HG02943 (cell line): ENCODE results near the gene CHD6.

Experiments used
- ATAC-seq: cut with Tn5 transposase; IDR thresholded peaks from one replicate; pipeline ENCODE4 v1.9.1; 2021; ENCODE audit warnings: mild to moderate bottlenecking, low read depth, moderate library complexity; ENCODE audit not compliant: unreplicated experiment

The CHD6 gene

GRCh38 chr20:41587523-41587922, 30.7 kb downstream of the CHD6 start:
- ATAC-seq = no peak

GRCh38 chr20:41586772-41587171, 31.4 kb downstream of the CHD6 start:
- ATAC-seq = no peak

GRCh38 chr20:41580350-41580749, 37.8 kb downstream of the CHD6 start:
- no peak for ATAC-seq

- no peak for ATAC-seq
Observed at GRCh38 chr20:41577129-41578009, 40.8 kb downstream of the CHD6 start.

GRCh38 chr20:41575412-41575811, 42.8 kb downstream of the CHD6 start:
- no peak for ATAC-seq

GRCh38 chr20:41574802-41575389, 43.3 kb downstream of the CHD6 start:
- ATAC-seq = no peak

GRCh38 chr20:41573955-41574354, 44.2 kb downstream of the CHD6 start:
- no peak for ATAC-seq

- no peak for ATAC-seq
Observed at GRCh38 chr20:41572010-41572572, 46.1 kb downstream of the CHD6 start.

- no peak for ATAC-seq
Observed at GRCh38 chr20:41571006-41571405, 47.2 kb downstream of the CHD6 start.

GRCh38 chr20:41570557-41570956, 47.6 kb downstream of the CHD6 start:
- no peak for ATAC-seq

- no peak for ATAC-seq
Observed at GRCh38 chr20:41567615-41568014, 50.6 kb downstream of the CHD6 start.

GRCh38 chr20:41566896-41567527, 51.2 kb downstream of the CHD6 start:
- no peak for ATAC-seq

GRCh38 chr20:41563087-41563486, 55.1 kb downstream of the CHD6 start:
- no peak for ATAC-seq

GRCh38 chr20:41560970-41561369, 57.2 kb downstream of the CHD6 start:
- no peak for ATAC-seq

GRCh38 chr20:41559658-41560057, 58.5 kb downstream of the CHD6 start:
- ATAC-seq = no peak

GRCh38 chr20:41553142-41553879, 64.9 kb downstream of the CHD6 start:
- ATAC-seq = no peak

GRCh38 chr20:41552295-41553068, 65.7 kb downstream of the CHD6 start:
- ATAC-seq = no peak

- ATAC-seq = no peak
Observed at GRCh38 chr20:41551011-41551705, 67.0 kb downstream of the CHD6 start.

- ATAC-seq = no peak
Observed at GRCh38 chr20:41547221-41547620, 71.0 kb downstream of the CHD6 start.
